ENCODE results near the gene GALNT15.

GALNT15 gene

DNA sequence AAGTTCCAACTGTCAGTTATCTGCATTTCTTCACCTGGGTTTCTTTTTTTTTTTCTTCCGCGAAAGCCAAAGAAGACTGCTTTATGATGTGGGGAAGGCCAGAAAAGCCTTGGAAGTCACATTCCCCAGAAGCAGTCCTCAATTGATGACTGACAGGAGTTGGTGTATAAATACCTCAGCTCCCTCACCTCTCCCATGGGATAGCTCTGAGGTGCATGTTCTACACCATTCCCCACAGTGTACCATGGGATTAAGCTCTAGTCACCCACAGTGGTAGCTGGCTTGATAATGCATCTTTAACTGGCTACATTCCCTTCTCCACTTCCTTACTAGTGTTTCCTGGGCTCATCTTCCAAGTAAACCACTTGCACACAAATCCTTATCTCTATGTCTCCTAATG, 59.8 kb downstream of the GALNT15 start:
- no peak for DNase-seq

DNA sequence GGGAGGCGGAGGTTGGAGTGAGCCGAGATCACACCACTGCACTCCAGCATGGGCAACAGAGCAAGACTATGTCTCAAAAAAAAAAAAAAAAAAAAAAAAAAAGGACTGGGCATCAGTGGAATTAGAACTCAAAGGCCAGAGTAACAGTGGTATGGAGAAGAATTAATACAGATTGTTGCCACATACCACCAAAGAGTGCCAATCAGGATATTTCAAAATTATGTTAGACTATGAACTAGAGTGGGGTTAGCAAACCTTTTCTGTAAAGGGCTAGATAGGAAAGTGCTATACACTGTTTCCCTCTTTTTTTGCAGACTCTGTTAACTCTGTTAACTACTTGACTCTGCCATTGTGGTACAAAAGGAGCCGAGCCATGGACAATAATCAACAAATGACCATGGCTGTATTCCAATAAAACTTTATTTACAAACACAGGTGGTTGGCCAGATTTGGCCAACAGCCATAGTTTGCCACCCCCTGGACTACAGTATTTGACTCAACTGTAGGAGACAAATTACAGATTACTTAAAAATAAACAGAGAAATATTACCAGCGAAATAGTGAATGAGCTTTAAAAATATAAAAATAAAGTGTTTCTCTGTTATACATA, 61.7 kb downstream of the GALNT15 start:
- no peak for DNase-seq

DNA sequence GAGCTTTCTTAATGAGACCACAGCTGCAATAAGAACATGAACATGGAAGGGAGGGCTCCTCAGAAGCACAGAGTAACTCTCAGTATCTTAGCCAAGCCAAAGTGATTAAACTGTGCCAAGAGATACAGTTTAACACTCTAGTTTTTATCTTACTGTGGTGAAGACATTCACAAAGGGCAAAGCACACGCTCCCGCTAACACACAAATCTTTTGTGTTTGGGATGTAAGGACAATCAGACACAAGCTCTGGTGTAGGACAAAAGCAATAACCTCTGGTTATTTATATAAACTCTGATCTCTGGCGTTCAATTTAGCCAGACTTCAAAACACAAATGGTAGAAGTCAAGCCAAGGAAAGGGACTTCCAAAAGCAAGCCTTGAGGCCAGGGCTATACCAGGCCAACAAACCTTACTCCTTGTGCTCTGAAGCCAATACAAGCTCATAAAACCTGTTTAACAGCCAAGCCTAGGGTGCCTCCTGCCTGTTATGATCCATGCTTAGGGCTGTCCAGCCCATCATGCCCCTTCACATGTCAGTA, 62.4 kb downstream of the GALNT15 start:
- no peak for DNase-seq

DNA sequence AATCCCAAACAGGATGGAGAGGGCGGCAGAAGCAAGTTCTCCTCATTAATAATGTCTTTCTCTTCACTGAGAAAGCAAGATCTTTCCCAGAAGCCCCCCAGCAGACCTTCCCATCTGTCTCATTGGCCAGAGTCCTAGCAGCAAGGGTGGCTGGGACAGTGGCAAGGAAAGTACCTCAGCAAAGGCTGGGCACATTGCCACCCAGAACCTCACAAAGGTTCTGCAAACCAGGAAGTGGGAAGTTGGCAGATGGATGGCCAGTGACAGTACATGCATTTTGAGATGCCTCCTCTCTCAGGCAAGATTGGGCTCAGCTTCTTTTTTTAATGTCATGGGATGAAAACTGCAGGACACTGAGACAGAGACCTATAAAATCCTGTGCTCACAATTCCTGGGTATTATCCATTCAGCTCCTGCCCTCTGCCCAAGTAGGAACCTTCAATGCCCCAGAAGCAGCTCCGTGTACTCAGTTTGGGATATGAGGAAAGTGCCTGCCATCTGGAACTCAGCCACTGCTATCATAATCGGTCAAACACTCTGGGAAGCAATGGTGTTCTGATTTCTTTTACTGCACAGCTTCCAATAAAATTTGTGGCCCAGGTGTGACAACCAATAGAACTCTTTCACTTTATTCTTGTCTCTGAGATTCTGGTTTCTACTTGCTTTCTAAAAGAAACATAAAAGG, 64.7 kb downstream of the GALNT15 start:
- DNase-seq, result no peak

DNA sequence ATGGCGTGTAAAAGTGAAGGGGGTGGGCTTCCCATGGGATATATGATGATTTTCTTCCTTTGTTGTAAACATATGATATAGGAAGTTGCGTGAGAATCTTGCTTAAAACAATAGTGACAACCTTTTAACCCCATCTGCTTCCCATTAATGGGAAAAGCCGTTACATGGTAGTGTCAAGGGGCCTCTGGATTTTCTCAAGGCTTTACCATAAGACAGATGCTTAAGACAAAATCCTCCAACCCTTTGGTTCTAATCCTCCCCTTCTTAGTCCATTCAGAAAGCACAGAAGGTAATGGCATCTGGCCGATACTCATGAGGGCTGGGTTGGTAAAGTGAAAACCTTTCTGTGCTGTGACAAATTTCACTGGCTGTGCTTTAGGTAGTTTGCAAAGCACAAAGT, 65.3 kb downstream of the GALNT15 start:
- DNase-seq, result no peak

DNA sequence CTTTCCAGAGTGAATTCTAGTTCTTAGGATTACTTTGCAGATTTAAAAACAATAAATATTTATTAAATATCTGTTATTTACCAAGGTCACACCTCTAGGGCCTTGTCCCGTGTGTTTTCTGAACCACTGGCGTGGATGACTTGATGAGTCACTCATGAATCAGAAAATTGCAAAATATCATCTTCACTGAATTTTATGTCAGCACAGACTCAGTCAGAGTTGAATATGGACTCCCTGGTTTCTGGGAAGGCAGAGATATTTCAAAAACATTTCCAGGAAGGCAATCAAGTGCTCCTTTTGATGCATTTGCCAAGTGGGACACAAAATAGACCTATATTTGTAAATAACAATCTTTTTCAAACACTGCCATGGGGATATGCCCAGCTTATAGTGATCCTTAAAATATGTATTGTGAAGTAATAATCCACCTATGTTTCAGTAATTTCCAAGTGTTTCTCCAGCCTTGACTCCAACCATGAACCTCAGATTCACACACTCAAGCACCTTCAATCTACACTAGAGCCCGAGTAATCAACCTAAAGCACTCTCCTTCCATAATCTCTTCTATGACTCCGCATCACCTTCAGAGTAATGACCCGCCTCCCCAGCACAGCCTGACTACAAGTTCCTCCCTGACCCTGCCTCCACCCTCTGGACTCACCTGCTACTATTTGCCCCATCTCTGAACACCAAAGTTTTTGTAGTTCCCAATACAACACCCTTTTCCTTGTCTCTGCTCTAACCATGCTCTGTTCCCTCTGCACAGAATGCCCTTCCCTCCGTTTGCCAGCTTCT, 65.9 kb downstream of the GALNT15 start:
- DNase-seq, result no peak

DNA sequence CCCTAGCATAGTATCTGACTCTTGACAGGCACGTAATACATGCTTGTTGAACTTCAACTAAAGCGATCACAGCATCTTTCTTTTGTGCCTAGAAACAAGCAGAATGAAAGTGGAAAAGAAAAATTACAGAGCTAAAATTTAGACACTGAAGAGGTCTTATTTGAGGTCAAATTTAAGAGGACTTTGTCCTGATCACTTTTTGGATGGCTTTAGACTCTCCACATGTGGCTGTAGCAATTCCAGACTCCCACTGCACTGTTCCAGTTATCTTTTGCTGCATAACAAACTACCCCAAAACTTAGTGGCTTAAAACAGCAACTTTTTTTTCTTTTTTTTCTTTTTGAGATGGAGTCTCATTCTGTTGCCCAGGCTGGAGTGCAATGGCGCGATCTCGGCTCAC, 66.7 kb downstream of the GALNT15 start:
- DNase-seq, result no peak

DNA sequence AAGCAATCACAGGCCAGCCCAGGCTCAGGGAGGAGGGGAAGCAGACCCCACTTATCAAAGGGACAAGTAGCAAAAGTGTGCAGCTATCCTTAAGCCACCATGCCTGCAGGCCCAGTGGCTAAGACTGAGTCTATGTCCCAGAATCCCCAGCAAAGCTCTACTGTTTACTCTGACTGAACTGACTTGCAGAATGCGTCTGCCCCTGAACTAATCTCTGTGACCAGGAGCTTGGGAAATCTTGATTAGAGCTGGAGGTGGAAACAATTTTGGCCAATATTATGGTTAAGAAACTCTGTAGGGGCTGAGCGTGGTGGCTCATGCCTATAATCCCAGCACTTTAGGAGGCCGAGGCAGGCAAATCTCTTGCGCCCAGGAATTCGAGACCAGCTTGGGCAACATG, 67.7 kb downstream of the GALNT15 start:
- no peak for DNase-seq

DNA sequence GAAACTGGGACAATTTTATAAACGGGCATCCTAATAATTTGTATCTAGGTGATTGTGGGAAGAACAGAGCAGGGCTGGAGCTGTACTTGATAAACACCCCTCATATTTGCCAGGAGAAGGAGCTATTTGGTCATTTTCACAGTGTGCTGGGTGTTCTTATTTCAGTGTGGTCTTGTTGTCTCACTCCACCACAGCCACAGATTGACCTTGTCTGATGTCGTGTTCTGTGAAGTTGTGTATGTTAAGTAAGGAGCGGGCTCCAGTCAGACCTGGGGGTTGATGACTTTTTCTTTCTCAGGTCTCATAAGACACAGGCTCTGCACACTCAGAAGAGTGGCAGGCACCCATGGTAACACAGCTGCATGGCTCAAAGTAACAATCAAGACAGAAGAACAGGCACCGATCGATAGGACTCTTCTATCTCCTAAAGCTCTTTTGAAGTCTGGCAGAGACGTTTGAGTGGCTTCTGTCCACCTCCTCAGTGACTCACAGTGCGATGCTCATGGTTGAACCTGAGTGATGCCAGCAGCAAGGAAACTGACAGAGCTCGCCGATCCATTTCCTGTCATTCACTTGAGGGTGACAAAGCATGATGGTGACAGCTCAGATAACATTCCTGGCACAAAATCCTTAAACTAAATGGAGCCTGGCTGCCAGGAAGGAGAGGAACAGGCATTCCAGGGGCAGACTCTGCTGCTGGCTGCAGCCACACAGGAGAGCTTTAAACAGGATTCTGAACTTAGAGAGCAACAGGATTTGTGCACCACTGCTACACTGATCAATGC, 69.4 kb downstream of the GALNT15 start:
- DNase-seq, result no peak

DNA sequence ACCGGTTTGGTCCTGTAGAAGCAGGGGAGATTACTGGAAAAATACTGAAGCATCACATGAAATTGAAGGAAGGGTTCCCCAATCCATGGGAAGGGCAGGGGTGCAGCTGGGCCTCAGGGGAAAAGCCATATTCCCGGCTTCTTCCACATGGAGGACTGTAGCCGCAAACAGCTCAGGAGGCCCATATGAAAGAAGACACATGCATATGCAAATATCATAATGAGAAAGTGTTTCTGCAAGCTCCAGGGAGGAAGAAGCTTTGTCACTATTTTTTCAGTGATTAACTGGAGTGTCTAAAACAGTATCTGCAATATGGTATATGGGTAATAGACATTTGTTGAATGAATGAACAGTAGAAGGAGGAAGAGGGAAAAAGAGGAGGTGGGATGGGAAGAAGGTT, 71.1 kb downstream of the GALNT15 start:
- DNase-seq, result no peak

DNA sequence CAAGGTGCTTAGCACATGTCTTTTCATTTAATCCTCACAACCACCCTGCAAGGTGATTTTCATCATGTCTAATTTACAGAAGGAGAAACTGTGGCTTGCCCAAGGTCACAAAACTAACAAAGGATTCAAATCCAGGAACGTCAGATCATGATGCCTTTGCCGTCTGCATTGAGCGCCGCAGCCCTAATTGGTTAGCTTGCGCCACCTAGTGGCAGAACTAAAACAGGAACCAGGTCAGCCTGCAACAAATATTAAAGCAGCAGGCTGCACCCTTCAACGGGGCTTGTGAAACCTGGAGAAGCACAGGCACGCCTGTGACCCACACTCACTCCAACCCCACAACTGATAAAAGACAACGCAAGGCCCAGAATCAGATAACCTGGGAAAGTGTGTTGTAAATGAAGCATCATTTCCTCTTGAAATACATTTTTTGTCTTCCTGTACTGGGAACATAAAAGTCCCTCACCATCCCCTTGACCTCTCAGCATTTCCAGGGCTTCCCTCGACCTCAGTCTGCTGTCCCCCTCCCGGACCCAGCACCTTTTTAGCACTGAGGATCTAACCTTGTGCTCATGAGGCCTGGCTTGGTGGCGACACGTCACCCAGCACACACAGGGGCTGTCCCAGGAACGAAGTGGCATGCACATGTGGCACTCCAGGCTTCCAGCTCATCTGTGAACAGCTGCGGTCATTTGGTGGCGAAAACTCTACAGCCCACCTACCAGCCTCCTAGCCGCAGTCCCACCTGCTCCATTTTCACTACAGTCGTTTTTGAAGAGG, 73.0 kb downstream of the GALNT15 start:
- DNase-seq, result peak; percentile 83

DNA sequence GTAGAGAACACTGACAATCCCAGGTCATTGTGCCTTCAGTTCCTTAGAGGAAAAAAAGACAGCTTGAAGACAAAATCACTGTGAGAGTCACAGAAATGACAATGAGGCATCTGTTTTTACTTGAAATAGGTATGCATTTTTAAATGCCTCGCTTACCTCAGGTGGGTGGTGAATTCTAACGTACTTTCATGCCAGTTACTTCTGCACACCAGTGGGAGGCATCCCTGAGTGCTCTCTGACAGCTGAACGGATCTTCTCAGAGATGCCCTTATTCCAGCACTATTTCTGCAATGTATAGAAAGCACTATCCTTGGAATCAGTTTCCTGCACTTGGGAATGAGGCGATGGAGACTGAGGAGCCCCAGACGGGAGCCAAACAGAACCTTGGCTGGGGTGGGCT, 74.1 kb downstream of the GALNT15 start:
- no peak for DNase-seq

DNA sequence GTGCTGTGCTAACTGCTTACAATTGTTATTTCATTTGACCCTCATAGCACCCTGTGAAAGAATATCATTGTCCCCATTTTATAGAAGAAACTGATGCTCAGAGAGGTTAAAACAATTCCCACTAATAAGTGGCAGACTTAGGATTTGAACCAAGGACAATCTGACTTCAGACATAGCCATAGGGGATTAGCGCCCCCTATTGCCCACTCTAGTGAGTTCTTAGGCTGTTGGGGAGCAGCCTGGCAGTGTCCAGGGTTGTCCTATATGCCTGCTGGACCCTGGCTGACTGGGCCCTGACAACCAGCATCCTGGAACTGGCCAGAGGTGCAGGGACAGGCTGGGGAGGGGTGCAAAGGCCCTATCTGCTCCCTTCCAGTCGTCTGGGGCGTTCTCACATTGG, 74.9 kb downstream of the GALNT15 start:
- no peak for DNase-seq

DNA sequence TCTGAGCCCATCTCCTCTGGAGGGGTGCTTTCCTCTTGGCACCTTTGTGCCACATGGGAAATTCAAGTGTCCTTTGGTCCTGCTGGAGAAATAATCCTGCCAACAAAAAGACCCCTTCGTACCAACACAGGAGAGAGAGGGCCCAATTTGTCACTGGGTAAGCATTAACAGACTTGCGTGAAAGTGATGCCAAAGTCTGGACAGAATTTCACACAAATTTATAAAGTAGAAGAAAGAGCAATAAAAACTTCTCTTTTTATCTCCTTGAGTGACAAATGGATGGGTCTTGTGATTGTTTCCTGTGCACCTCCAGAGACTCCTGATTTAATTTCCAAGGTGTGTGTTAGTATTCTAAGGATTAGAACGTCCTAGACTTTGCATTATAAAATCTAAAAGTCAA, 75.4 kb downstream of the GALNT15 start:
- no peak for DNase-seq

DNA sequence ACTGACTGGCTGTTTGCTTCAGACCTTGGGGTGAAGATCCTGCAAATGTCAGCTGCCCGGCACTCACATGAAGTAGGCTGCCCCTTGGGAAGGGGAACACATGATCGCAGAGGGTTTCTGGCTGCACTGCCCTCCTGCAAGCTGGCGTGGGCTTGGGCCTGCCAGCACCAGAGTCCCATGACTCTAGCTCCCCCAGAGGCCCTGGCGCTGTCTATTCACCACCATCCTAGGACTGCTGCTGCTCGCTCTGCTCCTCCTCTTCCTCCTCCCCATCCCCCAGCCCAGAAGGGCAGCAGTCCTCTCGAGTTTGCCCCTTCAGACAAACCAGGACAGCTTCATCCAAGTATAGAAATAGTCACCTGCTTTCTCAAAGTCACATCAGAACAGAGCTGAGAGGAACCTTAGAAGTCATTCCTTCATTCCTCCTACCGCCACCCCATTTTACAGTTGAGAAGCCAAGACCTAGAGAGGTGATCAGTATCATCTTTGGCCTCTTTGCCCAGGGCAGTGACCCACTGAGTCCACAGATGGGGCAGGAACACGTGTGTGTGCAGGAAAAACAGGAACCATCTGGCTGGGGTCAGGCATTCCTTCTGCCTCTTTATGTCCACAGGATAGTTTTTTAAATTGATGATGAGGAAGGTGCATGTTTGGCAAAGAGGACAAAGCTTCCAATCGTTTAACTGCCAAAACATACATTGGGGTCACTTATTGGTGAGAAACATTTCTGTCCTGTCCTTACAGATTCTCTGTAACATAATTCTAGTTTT, 77.0 kb downstream of the GALNT15 start:
- no peak for DNase-seq

DNA sequence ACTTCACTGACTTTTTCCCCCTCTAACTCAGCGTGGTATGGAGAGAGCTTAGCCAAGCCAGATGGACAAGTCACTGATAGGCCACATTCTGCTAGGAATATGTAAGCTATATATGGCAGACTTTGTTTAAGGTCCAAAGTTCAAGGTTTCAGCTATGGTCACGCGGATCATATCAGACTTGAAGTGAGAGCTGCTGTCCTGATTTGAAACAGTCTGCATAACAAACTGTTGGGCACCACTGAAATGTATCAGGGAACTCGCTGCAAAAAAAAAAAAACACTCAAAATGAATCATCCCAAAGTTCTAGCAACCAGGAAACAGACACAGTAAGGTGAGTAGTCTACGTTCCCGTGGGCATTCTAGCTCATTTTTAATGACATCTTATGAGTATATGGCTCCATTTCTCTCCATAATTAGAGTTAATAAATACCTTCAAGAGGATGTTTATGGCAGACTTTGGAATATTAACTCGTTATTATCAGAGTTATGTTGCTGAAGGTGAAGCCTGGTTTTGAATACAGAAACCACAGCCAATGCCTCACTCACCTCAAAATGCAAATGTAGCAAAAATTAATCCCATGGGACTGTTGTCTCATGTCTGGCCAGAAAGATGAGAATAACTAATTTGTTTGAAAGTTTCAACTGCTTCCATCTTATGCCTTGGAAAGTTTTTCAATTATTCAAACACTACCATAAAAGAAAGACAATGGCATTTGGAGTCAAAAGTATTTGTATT, 77.9 kb downstream of the GALNT15 start:
- no peak for DNase-seq

DNA sequence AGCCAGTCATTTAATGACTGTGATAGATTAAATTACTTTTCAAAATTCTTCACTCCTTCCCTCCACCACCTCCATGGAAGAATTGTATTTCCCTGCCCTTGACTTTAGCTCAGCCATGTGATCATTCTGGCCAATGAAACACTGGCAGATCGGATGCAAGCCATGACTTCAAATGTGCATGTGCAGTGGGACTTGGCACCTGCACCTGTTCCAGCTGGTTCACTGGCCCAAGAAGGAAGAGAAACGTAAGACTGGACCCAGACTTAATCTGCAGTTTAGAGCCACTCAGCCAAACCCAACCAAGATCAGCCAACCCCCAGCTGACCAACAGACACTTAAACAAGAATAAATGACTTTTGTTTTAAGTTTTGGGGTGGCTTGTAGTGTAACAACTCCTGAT, 78.5 kb downstream of the GALNT15 start:
- DNase-seq, result no peak

DNA sequence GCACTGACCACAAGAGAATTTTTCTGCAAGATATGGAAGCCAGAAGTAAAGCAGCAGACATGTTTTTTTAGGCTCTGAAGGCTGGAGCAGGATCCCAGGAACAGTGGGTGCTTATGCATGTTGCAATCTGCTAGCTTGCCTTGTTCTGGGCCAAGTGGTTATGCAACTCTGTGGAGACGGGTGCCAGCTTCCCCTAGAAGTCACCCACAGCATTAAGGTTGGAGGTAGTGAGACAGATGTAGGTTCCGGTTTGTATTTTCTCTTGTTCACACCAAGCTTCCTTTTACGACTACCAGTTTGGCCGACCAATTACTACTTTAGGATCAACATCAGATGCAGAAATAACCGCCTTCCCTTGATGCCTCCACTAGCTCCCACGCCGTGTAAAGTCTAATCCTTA, 79.1 kb downstream of the GALNT15 start:
- no peak for DNase-seq

DNA sequence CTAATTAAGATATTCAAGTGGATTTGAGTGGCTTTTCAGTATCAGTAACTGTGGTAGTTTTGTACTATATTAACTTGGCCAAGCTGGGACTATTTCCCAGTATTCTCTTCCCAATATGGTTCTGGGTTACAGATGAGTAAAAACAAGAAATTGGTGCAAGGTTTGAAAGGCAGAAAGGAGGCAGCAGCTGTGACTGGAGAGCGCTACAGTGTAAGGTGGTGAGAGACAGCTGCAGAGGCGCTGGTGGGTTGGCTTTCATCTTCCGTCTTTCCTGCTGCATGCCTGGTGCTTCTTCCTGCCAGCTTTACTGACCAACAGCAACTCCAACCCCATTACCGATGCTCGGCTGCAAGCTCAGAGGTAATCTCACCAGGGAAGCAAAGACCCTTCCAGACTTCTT, 80.4 kb downstream of the GALNT15 start:
- DNase-seq, result no peak

DNA sequence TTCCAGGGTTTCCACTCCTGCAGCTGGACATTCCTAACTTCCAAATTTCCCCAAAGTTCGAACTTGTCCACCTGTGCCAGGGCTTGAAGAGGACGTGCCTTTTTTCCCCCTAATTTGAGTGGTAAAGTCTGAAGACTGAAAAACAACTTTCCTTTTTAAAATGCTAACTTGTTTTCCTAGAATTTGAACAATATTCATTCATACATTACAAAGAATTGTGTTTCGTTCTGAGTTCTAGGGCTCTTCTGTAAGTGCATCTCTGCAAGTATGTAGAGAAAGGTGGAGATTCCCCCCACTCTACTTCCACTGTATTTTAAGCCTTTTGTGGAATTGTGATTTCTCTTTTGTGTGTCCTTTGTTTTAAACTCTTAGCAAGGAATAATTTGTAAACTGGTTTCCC, 80.8 kb downstream of the GALNT15 start:
- no peak for DNase-seq

DNA sequence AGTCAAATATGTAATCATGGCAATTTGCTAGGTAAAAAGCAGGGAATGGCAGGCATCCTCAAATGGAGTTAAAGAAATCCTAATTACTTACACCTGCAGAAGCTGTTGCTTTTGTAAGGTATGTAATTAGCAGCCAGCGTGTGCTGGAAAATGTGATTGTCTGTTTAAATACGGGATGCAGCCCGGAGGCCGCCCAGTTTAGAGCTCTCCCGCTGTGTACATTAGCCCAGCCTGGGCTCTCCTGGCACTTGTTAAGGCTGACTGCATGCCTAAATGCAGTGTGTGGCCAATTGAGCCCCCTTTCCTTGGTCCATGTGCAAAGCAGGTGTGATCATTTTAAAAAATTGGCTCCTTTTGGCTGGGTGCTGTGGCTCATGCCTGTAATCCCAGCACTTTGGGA, 81.2 kb downstream of the GALNT15 start:
- DNase-seq, result no peak
